ENCODE data around the gene CPNE6. TPM values are rescaled to one million over a fixed set of nuclear protein-coding genes. Genes with fewer than 3 reads are reported as not detected.
"Not testable (repeated sequence)": the region's sequence is repeated elsewhere in the genome, so short reads cannot be mapped to it uniquely, and the experiment has no call there.

CPNE6 gene
- polyA plus RNA-seq, 3 donors: not detected

DNA sequence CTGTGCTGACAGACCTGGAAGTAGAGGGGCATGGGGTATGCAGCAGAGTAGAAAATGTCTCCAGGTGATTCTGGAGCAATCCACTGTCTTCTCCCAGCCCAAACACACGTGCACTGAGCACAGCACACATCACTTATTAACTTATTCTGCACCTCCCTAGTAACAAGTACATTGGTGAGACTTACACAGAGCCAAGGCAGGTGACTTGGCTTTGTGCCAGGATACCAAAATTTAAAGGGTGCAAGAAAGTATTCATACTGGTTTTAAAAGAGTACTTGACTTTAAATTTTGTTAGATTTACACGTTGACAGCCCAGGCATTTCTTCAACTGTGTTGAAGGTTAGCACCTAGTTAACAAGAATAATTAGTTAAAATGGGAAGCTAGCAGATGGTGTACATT is 30.7 kb upstream of the CPNE6 start:
- no peak overlapping the region for H3K27ac Mint-ChIP-seq
- Histone ChIP-seq H2AFZ (ENCODE audit: insufficient read depth, low read depth, low read length, poor library complexity, severe bottlenecking) (no peak overlapping the region), H4K20me1 (ENCODE audit: insufficient read depth, low read length) (no peaks in the 10 kb centered on the region), H3K9ac (ENCODE audit: insufficient read depth, low read length, poor library complexity, severe bottlenecking) (no peak overlapping the region), H3K4me3 (replicated peaks in 1 of 3; ENCODE audit: low read depth in 2 of 3, low read length in 3 of 3) (no peak overlapping the region), H3K79me2 (ENCODE audit: insufficient read depth, low read length) (no peaks in the 10 kb centered on the region), H3K36me3 (replicated peaks in 1 of 2; ENCODE audit: control insufficient read depth in 1 of 2, insufficient read depth in 2 of 2, low read length in 2 of 2) (no peaks in the 10 kb centered on the region), H3K9me3 (replicated peaks in 1 of 2; ENCODE audit: control insufficient read depth in 1 of 2, insufficient read depth in 1 of 2, low read length in 2 of 2) (no peaks in the 10 kb centered on the region), H3K4me2 (replicated peaks; ENCODE audit: extremely low read depth, low read length, poor library complexity, severe bottlenecking) (no peak overlapping the region), H3K27ac (ENCODE audit: low read depth in 1 of 2, low read length in 2 of 2) (no peak overlapping the region), H3K4me1 (ENCODE audit: control insufficient read depth in 1 of 2, insufficient read depth in 2 of 2, low read length in 2 of 2) (peaks cover 14 to 24% of the 10 kb centered on the region in 2 donors), H3K27me3 (ENCODE audit: control insufficient read depth in 2 of 2, insufficient read depth in 2 of 2, low read length in 2 of 2) (no peaks in the 10 kb centered on the region)
- peaks cover 0 to 1% (median 0%) of the 10 kb centered on the region in 3 donors for H3K27me3 Mint-ChIP-seq (ENCODE audit: low read depth in 3 of 3)
- H3K9me3 Mint-ChIP-seq: peaks cover 0 to 7% (median 0%) of the 10 kb centered on the region in 7 donors
- DNase-seq: no peak
- H3K36me3 Mint-ChIP-seq: peaks cover 0 to 3% of the 10 kb centered on the region in 2 donors
- intact Hi-C loops (cut with micrococcal nuclease): no loop called here
- peaks cover 29% of the 10 kb centered on the region for H3K4me1 Mint-ChIP-seq
- H3K4me3 Mint-ChIP-seq: no peak overlapping the region
- TF ChIP-seq, protein P1, sequence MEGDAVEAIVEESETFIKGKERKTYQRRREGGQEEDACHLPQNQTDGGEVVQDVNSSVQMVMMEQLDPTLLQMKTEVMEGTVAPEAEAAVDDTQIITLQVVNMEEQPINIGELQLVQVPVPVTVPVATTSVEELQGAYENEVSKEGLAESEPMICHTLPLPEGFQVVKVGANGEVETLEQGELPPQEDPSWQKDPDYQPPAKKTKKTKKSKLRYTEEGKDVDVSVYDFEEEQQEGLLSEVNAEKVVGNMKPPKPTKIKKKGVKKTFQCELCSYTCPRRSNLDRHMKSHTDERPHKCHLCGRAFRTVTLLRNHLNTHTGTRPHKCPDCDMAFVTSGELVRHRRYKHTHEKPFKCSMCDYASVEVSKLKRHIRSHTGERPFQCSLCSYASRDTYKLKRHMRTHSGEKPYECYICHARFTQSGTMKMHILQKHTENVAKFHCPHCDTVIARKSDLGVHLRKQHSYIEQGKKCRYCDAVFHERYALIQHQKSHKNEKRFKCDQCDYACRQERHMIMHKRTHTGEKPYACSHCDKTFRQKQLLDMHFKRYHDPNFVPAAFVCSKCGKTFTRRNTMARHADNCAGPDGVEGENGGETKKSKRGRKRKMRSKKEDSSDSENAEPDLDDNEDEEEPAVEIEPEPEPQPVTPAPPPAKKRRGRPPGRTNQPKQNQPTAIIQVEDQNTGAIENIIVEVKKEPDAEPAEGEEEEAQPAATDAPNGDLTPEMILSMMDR (IDR thresholded peaks at IDR 0.05): no peak
- 100% methylated on average over 1 of the region's 2 CpGs for WGBS (ENCODE audit: insufficient coverage)

DNA sequence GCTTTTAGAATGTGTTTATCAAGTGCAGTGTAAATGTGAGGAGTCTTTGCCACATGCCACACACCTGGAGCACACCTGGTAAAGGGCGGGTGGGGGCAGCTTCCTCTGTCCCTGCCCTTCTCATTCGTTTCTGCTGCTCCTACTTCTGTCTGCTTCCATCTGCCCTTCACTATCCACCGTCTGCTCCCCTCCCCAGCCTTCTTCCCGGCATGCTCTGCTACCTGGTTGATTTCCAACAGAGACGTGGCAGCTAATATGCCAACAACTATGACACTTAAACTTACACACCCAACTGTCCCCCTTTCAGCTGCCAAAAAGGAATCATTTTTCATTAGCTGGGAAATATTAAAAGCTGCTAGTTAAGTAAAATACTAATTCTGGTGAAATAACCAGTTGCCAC is 28.6 kb upstream of the CPNE6 start:
- WGBS (ENCODE audit: insufficient coverage): 81% methylated on average over 4 of the region's 5 CpGs
- peaks cover 16% of the 10 kb centered on the region for H3K4me1 Mint-ChIP-seq
- TF ChIP-seq, protein P1 (IDR thresholded peaks at IDR 0.05): no peak

DNA sequence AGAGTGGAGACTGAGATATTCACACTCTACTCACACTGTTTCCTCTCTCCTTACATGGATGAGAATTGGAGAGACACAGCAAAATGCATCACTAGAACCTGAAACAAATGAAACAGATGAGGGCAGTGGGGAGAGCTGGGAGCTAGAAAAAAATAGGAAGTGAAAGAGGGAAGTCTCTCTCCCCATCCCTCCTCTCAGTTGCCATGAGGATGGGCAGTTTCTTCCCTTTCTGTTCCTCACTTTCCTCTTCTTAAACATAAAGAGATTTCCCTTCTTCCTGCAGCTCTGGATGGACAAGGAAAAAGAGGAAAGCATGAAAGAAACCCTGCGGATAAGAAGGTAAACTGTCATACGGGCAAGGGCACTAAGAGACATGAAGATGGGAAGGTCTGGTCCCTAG is 22.4 kb upstream of the CPNE6 start:
- H3K9me3 ChIP-seq (replicated peaks in 1 of 2; ENCODE audit: control insufficient read depth in 1 of 2, insufficient read depth in 1 of 2, low read length in 2 of 2); H3K36me3 ChIP-seq (replicated peaks in 1 of 2; ENCODE audit: control insufficient read depth in 1 of 2, insufficient read depth in 2 of 2, low read length in 2 of 2); H3K79me2 ChIP-seq (ENCODE audit: insufficient read depth, low read length); H2AFZ ChIP-seq (ENCODE audit: insufficient read depth, low read depth, low read length, poor library complexity, severe bottlenecking); H3K4me3 ChIP-seq (replicated peaks in 1 of 3; ENCODE audit: low read depth in 2 of 3, low read length in 3 of 3); H4K20me1 ChIP-seq (ENCODE audit: insufficient read depth, low read length); intact Hi-C loops (cut with micrococcal nuclease); H3K36me3 Mint-ChIP-seq; H3K27ac ChIP-seq (ENCODE audit: low read depth in 1 of 2, low read length in 2 of 2); H3K9me3 Mint-ChIP-seq; H3K9ac ChIP-seq (ENCODE audit: insufficient read depth, low read length, poor library complexity, severe bottlenecking): not testable (repeated sequence)
- peaks cover 13 to 27% (median 19%) of the 10 kb centered on the region in 3 donors for H3K27me3 Mint-ChIP-seq (ENCODE audit: low read depth in 3 of 3)
- H3K27ac Mint-ChIP-seq: peak overlapping the region; percentile 27 to 89 (median 80)
- H3K4me1 Mint-ChIP-seq: peaks cover 46% of the 10 kb centered on the region
- WGBS (ENCODE audit: insufficient coverage): no CpG with 5 or more reads among the region's 2 CpGs
- Histone ChIP-seq H3K27me3 (ENCODE audit: control insufficient read depth in 2 of 2, insufficient read depth in 2 of 2, low read length in 2 of 2) (peaks cover 0 to 19% of the 10 kb centered on the region in 2 donors), H3K4me1 (ENCODE audit: control insufficient read depth in 1 of 2, insufficient read depth in 2 of 2, low read length in 2 of 2) (peaks cover 39 to 47% of the 10 kb centered on the region in 2 donors), H3K4me2 (replicated peaks; ENCODE audit: extremely low read depth, low read length, poor library complexity, severe bottlenecking) (peak overlapping the region; percentile 29)
- H3K4me3 Mint-ChIP-seq: peak overlapping the region in 1 of 2 donors; percentile 70
- peak; percentile 30 to 62 (median 61) for DNase-seq

More for the DNA sequence above, 28.6 kb upstream of the CPNE6 start:
- H3K27ac Mint-ChIP-seq: no peak overlapping the region
- Histone ChIP-seq H4K20me1 (ENCODE audit: insufficient read depth, low read length) (no peaks in the 10 kb centered on the region), H3K27me3 (ENCODE audit: control insufficient read depth in 2 of 2, insufficient read depth in 2 of 2, low read length in 2 of 2) (no peaks in the 10 kb centered on the region), H3K4me3 (replicated peaks in 1 of 3; ENCODE audit: low read depth in 2 of 3, low read length in 3 of 3) (no peak overlapping the region), H3K9ac (ENCODE audit: insufficient read depth, low read length, poor library complexity, severe bottlenecking) (no peak overlapping the region), H3K27ac (ENCODE audit: low read depth in 1 of 2, low read length in 2 of 2) (no peak overlapping the region), H2AFZ (ENCODE audit: insufficient read depth, low read depth, low read length, poor library complexity, severe bottlenecking) (no peak overlapping the region), H3K4me2 (replicated peaks; ENCODE audit: extremely low read depth, low read length, poor library complexity, severe bottlenecking) (no peak overlapping the region), H3K79me2 (ENCODE audit: insufficient read depth, low read length) (no peaks in the 10 kb centered on the region), H3K36me3 (replicated peaks in 1 of 2; ENCODE audit: control insufficient read depth in 1 of 2, insufficient read depth in 2 of 2, low read length in 2 of 2) (no peaks in the 10 kb centered on the region), H3K9me3 (replicated peaks in 1 of 2; ENCODE audit: control insufficient read depth in 1 of 2, insufficient read depth in 1 of 2, low read length in 2 of 2) (no peaks in the 10 kb centered on the region), H3K4me1 (ENCODE audit: control insufficient read depth in 1 of 2, insufficient read depth in 2 of 2, low read length in 2 of 2) (peaks cover 11 to 13% of the 10 kb centered on the region in 2 donors)
- DNase-seq: no peak
- peaks cover 0 to 7% (median 0%) of the 10 kb centered on the region in 7 donors for H3K9me3 Mint-ChIP-seq
- H3K27me3 Mint-ChIP-seq (ENCODE audit: low read depth in 3 of 3): peaks cover 0 to 1% (median 0%) of the 10 kb centered on the region in 3 donors
- peak overlapping the region in 1 of 2 donors; percentile 2 for H3K4me3 Mint-ChIP-seq
- intact Hi-C loops (cut with micrococcal nuclease): no loop called here
- H3K36me3 Mint-ChIP-seq: peaks cover 0 to 3% of the 10 kb centered on the region in 2 donors
